ENCODE data around the gene ATXN7L3B. TPM values are rescaled to one million over a fixed set of nuclear protein-coding genes. Genes with fewer than 3 reads are reported as not detected.
A peak's percentile ranks its signal among the peaks of the same experiment; 100 is the strongest.

ATXN7L3B gene
- total and polyA plus RNA-seq, 9 of the 15 experiments (the other 6 are each of a cell fraction or from before 2014, with no cell fraction given) = 10.3 to 40.5 (median 31.0) TPM

GRCh38 chr12:74538491-74539258, 1.0 kb downstream of the ATXN7L3B start (continued):
- no peak for TF ChIP-seq E2F1 (CRISPR knock-in tag; IDR thresholded peaks at IDR 0.05)
- no peak for TF ChIP-seq ZNF699 (CRISPR knock-in tag; IDR thresholded peaks at IDR 0.05; ENCODE audit: insufficient replicate concordance)
- no peak for TF ChIP-seq ARID4B (CRISPR knock-in tag; IDR thresholded peaks at IDR 0.05)
- TF ChIP-seq ZNF592 (IDR thresholded peaks at IDR 0.05) = peak; percentile 65; the same call in 1 of the 2 replicates
- TF ChIP-seq ID3 (CRISPR knock-in tag; IDR thresholded peaks at IDR 0.05) = no peak
- peak; percentile 65; the same call in 1 of the 2 replicates for TF ChIP-seq ID3 (tag; IDR thresholded peaks at IDR 0.05)
- peak; percentile 18 for TF ChIP-seq MXD1 (CRISPR knock-in tag; IDR thresholded peaks at IDR 0.05; ENCODE audit: borderline replicate concordance, poor library complexity, severe bottlenecking)
- TF ChIP-seq KAT8 (IDR thresholded peaks at IDR 0.05; ENCODE audit: low read depth) = no peak
